HG03521 (cell line): ENCODE results near the gene EDDM3A.
"Not testable (repeated sequence)": the region's sequence is repeated elsewhere in the genome, so short reads cannot be mapped to it uniquely, and the experiment has no call there.

Experiments used
- ATAC-seq: cut with Tn5 transposase; IDR thresholded peaks from one replicate; pipeline ENCODE4 v1.9.1; 2021; ENCODE audit warnings: mild to moderate bottlenecking, moderate library complexity; ENCODE audit not compliant: unreplicated experiment

EDDM3A gene, protein sequence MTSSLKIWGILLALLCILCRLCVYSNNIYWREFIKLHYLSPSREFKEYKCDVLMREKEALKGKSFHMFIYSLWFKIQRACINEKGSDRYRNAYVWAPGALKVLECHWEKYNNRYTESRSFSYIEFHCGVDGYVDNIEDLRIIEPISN

GRCh38 chr14:20745571-20746358, at the start of gene EDDM3A:
TSS of gene EDDM3A (plus strand) at chr14:20745887. CDS start at chr14:20747581, 1,694 bp downstream.
- no peak for ATAC-seq

DNA sequence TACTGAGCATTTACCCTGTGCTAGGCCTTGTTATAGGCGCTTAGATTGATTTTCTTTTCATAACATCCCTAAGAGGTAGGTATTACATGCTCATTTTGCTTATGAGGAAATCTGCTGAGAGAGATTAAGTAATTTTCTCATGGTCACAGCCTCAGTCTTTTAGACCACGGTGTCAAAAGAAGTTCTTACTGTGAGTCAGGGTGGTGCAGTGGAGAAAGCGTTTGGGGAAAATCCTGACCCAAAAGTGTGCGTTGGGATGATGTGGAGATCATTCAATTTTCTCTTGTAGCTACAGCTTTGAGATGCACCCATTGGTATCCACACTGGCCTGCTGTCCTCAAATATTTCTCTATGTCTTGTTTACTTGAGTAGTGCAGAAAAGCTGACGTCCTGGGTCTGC, 48.9 kb upstream of the EDDM3A start:
- ATAC-seq: no peak

DNA sequence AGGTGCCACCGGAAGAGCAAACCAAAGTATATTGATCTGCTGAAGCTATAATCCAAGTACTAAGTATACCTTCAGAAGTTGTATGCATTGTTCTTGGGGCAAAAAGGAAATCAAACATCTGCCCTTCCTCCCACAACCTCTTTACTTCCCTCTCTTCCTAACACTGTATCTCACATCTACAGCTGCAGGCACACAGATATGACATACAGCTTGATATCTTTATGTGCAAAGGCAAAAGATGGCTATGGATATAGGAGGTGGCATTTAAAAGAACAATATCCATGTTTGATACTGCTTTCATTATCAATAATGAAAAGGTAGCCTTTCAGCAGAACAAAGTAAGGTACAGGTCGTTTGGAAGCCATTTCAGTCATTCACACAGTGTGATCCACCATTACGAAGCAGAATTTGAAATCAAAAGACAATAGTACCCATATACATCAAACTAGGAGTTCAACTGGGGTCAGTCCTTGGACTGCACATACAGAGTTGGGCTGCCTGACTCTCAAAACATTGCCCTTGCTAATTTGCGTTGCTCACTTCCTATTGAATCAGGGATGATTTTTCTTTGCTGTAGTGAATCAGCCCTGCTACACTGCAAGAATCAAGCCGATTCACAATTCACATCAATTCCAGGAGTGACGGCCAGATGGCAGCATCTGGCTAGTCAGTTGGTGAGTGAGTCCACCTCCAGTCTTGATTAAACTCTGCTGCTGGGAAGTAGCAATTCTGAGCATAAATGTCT, 48.2 kb upstream of the EDDM3A start:
- ATAC-seq: no peak

- ATAC-seq: no peak
Observed at GRCh38 chr14:20698018-20698329, 47.7 kb upstream of the EDDM3A start.

DNA sequence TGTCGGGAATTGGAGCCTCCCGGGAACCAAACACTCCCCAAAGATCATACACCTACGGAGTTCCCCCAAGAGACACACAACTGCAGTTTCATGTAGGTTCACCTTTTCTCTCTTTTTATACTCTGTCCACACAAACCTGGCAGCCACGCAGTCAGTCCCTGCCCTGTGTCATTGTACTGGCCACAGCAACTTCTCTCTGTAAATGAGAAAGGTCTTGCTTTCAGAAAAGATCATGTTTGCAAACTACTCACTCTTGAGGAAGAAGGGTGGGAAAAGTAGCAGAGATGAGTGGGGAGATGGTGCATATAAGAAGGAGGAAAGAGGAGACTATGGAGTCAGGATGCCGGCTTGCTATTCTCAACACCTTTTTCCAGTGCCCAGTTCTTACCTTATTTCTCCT, 46.8 kb upstream of the EDDM3A start:
- no peak for ATAC-seq

DNA sequence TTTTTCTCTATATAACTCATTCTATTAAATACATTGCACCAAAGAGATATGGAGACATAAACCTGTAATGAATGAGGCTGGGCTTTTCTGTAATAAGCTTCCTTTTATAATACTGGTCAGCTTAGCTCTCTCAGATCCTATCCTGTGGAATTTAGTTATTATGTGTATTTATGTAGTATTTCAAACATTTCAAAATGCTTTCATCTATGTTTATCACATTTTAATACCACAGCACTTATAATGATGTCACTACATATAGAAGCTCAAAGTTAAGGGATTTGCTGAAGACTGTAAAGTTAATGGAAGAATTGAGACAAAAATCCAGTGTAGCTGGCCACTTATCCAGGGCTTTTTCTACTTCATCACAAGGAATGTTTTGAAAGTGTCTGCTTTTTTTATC, 45.8 kb upstream of the EDDM3A start:
- no peak for ATAC-seq

DNA sequence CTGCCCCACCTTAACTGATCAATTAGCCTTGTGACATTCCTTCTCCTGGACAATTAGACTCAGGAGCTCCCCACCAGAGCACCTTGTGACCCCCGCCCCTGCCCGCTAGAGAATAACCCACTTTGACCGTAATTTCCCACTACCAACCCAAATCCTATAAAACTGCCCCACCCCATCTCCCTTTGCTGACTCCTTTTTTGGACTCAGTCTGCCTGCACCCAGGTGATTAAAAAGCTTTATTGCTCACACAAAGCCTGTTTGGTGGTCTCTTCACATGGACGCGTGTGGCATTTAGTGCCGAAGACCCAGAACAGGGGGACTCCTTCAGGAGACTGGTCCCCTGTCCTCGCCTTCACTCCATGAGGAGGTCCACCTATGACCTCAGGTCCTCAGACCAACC, 44.7 kb upstream of the EDDM3A start:
- ATAC-seq: not testable (repeated sequence)

DNA sequence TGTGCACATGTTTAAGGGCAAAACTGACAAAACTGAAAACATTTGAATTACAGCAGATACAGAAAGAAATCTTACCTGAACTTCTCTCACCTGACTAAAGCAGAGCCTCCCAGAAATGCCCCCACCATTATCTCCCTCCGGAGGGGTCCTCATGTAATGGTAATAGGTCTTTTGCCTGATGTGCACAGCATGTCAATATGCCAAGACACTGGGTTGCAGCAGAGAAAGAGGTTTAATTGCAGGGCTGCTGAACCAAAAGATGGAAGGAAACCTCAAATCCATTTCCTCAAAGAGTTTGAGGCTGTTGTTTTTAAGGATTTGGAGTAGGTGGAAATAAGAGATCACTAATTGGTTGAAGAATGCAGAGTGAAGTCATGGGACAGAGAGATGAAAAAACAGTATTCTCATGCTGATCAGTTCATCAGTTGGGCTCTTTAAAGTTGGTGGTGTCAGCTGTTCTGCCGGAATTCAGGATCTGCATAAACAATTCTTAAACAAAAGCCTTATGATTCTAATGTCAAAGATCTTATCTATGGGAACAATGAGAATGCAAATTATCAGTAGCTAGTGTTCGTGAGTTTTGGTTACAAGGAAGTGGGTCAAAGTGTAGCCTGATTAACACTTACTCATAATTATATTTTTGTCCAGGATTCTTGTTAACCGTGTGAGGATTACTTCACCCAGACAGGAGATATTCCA, 38.9 kb upstream of the EDDM3A start:
- ATAC-seq: no peak

DNA sequence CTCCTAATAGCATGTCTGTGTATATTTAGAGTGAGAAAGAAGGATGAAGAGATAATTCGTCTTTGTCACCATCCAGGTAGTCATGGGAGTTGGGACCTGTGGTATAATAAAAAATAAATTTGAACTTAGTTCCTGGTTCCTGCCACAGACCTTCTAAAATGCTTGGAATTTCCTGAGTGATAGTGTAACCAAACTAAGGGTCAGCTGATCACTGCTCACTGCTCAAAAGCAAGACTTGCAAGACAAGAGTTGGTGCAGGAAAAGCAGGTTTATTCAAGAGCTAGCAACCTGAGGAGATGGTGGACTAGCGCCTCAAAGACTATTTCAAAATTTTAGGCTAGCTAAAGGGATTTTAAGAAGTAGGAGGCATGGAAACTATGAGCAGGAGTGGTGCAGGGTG, 38.1 kb upstream of the EDDM3A start:
- ATAC-seq: no peak

- ATAC-seq: no peak
Observed at GRCh38 chr14:20711261-20711660, 34.4 kb upstream of the EDDM3A start.

DNA sequence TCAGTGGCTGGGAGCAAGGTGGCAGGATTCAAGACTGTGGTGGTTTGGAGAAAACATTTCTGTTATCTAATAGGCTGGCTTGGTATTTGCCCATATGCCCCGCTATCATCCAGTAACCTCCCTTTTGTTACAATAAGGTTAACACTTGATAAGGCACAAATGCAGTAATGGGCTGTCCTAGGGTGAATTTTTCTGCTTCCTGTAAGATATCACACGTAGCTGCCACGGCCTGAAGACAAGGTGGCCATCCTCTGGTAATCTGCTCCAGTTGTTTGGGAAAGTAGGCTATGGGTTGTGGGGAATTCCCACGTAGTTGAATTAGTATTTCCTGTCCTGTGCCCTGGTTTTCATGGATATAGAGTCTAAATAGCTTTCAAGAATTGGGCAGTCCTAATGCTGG, 34.0 kb upstream of the EDDM3A start:
- ATAC-seq: no peak

DNA sequence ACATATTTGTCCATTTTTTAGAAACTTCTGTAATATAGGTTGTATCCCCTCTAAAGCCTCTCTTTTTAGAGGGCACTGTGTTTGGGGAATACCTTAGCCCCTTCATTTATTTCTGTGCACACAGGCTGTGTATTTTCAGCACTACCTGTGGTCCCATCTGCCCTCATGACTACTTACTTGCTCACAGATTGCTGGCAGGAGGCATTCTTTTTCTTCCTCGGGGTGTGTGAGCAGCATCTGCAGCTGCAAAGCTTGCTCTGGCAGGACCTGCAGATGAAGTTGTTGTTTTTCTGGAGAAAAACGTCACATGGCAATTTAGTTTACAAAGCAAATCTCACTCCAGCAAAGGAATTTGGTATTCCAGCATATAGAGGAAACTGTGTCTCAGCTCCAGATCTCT, 32.8 kb upstream of the EDDM3A start:
- no peak for ATAC-seq

DNA sequence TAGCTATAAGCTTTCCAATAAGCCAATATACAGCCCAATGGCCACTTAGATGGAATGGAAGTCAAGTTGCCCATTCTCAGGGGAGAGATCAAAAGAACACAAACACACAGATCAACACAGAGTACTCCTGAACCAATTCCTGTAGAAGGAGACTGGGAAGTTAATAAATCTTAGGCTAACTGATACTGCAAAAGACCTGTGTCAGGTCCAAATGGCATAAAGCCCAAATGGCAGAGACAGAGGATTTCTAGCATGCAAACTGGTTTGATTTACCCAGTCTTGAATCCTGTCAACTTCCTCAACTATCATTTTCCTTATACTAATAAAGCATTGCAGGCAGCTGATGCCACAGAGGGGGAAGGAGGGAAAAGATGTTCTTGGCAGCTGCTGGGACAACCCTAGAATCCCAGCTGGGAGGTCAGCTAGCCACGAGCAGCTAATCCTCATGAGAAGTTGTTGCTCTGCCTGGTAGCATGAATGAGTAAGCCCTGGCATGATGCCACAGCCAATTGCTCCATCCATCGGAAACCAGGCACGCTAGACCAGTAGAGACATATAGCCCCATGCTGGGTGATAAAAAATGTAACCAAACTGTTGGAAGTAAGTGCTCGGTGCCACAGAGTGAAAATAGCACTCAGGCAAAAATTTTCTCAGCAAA, 31.0 kb upstream of the EDDM3A start:
- ATAC-seq: no peak

GRCh38 chr14:20719777-20720176, 25.9 kb upstream of the EDDM3A start:
- no peak for ATAC-seq

GRCh38 chr14:20720741-20721140, 24.9 kb upstream of the EDDM3A start:
- ATAC-seq: no peak

- ATAC-seq: no peak
Observed at GRCh38 chr14:20722016-20722415, 23.7 kb upstream of the EDDM3A start.

GRCh38 chr14:20723488-20723887, 22.2 kb upstream of the EDDM3A start:
- no peak for ATAC-seq

GRCh38 chr14:20726121-20726520, 19.6 kb upstream of the EDDM3A start:
- not testable (repeated sequence) for ATAC-seq

DNA sequence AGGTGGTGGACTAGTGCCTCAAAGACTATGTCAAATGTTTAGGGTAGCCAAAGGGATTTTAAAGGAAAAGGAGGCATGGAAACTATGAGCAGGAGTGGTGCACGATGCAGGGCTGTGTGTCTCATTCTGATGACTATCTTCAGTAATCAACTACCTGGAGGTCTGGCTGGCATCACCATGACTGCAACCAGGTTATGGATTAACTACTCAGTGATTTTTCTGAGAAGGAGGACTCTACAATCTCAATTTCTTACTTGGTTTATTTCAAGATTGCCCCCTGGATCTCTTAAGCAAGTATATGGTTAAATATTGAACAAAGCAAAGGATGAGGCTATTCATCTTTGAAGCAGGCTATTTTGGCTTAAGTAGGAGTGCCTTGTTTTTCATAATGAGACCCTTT, 19.2 kb upstream of the EDDM3A start:
- no peak for ATAC-seq

- no peak for ATAC-seq
Observed at GRCh38 chr14:20730891-20731290, 14.8 kb upstream of the EDDM3A start.

GRCh38 chr14:20732477-20732876, 13.2 kb upstream of the EDDM3A start:
- no peak for ATAC-seq
